Measurements from ENCODE around the gene USH1C.

Gene USH1C

GRCh38 chr11:17458268-17458667 is 85.9 kb downstream of the USH1C start:
- no peak for DNase-seq (ENCODE audit: low read depth)
- H3K4me3 ChIP-seq (ENCODE audit: control insufficient read depth, low read depth, low read length): no peak overlapping the region
- TF ChIP-seq, protein P1, sequence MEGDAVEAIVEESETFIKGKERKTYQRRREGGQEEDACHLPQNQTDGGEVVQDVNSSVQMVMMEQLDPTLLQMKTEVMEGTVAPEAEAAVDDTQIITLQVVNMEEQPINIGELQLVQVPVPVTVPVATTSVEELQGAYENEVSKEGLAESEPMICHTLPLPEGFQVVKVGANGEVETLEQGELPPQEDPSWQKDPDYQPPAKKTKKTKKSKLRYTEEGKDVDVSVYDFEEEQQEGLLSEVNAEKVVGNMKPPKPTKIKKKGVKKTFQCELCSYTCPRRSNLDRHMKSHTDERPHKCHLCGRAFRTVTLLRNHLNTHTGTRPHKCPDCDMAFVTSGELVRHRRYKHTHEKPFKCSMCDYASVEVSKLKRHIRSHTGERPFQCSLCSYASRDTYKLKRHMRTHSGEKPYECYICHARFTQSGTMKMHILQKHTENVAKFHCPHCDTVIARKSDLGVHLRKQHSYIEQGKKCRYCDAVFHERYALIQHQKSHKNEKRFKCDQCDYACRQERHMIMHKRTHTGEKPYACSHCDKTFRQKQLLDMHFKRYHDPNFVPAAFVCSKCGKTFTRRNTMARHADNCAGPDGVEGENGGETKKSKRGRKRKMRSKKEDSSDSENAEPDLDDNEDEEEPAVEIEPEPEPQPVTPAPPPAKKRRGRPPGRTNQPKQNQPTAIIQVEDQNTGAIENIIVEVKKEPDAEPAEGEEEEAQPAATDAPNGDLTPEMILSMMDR (IDR thresholded peaks at IDR 0.05; ENCODE audit: control insufficient read depth, insufficient read depth, low read depth, low read length, missing control alignments): no peak

DNA sequence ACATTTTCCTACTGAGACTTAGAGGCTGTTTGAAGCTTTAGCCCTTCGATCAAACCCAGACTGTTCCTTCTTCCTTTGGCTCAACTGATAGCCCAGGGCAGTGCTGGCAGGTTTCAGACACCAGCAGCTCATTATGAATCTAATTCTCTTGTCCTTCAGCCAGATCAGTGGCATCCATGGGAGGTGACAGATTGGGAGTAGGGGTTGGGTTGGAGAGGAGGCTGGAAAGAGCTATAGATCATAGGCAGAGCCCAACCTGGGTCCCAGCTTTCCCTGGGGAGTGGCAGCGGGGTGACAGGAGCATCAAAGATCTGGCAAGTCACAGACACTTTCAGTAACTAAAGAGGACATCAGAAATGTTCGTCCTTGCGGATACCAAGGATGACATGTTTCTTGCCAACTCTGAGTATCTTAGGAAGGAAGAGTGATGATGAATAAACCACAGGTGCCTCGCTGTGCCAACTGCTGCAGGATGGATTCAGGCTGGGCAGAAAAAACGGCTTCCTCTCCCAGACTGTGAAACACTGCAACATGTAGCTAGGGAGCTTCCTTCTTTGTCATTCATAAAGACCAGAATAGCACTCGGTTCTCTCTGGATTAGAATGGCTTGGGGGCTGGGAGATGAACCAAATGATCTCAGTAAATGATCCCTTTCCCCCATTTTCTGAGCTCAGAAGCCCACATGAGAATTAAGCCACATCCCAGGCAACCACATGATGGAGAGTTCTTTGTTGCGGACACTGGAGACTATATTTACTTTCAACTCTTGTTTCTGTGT is 86.6 kb downstream of the USH1C start:
- DNase-seq (ENCODE audit: low read depth): no peak
- H3K4me3 ChIP-seq (ENCODE audit: control insufficient read depth, low read depth, low read length): no peak overlapping the region
- TF ChIP-seq, protein P1 (IDR thresholded peaks at IDR 0.05; ENCODE audit: control insufficient read depth, insufficient read depth, low read depth, low read length, missing control alignments): no peak

GRCh38 chr11:17452668-17453067 is 91.5 kb downstream of the USH1C start:
- TF ChIP-seq, protein P1 (IDR thresholded peaks at IDR 0.05; ENCODE audit: control insufficient read depth, insufficient read depth, low read depth, low read length, missing control alignments): no peak
- H3K4me3 ChIP-seq (ENCODE audit: control insufficient read depth, low read depth, low read length): no peak overlapping the region
- no peak for DNase-seq (ENCODE audit: low read depth)

- TF ChIP-seq, protein P1 (IDR thresholded peaks at IDR 0.05; ENCODE audit: control insufficient read depth, insufficient read depth, low read depth, low read length, missing control alignments): no peak
- DNase-seq (ENCODE audit: low read depth): no peak
- H3K4me3 ChIP-seq (ENCODE audit: control insufficient read depth, low read depth, low read length): no peak overlapping the region
Measured at GRCh38 chr11:17449158-17449557, 95.1 kb downstream of the USH1C start.

GRCh38 chr11:17446482-17446881 is 97.7 kb downstream of the USH1C start:
- TF ChIP-seq, protein P1 (IDR thresholded peaks at IDR 0.05; ENCODE audit: control insufficient read depth, insufficient read depth, low read depth, low read length, missing control alignments): no peak
- DNase-seq (ENCODE audit: low read depth): no peak
- H3K4me3 ChIP-seq (ENCODE audit: control insufficient read depth, low read depth, low read length): no peak overlapping the region

GRCh38 chr11:17445240-17445795 is 98.9 kb downstream of the USH1C start:
- TF ChIP-seq, protein P1 (IDR thresholded peaks at IDR 0.05; ENCODE audit: control insufficient read depth, insufficient read depth, low read depth, low read length, missing control alignments): no peak
- no peak overlapping the region for H3K4me3 ChIP-seq (ENCODE audit: control insufficient read depth, low read depth, low read length)
- DNase-seq (ENCODE audit: low read depth): no peak
